HCT116 (cell line): Measurements from ENCODE around the gene PAXIP1. TPM values are rescaled to one million over a fixed set of nuclear protein-coding genes. Genes with fewer than 3 reads are reported as not detected.

Experiments
- ATAC-seq: fragments of 200-7000 bp; cut with Tn5 transposase; 2 replicates; pipeline ENCODE4 v1.9.1; 2020; ENCODE audit warnings: mild to moderate bottlenecking, moderate library complexity
- BruUV-seq: library from RNA; stranded (reverse); fragments of 400-500 nt; replicated peaks from 2 replicates; lab custom pipeline; 2021; lab: Mats Ljungman, UMichigan
- CTCF ChIA-PET: fragments of 300-600 bp; sonication (Branson Sonifier 250); formaldehyde crosslinking; loops from one replicate; lab custom pipeline; 2021; ENCODE audit warnings: antibody characterized with exemption; lab: Charles Lee
- POLR2A ChIA-PET: fragments of 300-600, 350-600 bp; sonication (Branson Sonifier 250); formaldehyde crosslinking; loops from one replicate; lab custom pipeline; 2021; ENCODE audit warnings: antibody characterized with exemption; lab: Charles Lee
- RAD21 ChIA-PET, 2 experiments: fragments of 300-600 bp; sonication (Branson Sonifier 250); formaldehyde crosslinking; loops; one replicate each; lab custom pipeline; 2023; ENCODE audit warnings: low total read pairs in 2 of 2; ENCODE audit not compliant: uncharacterized antibody in 2 of 2, unreplicated experiment in 2 of 2, low non-redundant PET in 1 of 2; lab: Charles Lee
- DNase-seq: peaks from one replicate; pipeline ENCODE4 v3.0.0-alpha.2; 2010; ENCODE audit warnings: low read depth, low spot score
- H2AFZ ChIP-seq: fragments of 200-600 bp; shearing (Covaris generic), sonication (generic); 2 replicates; pipeline ENCODE4 v1.6.1; 2017; ENCODE audit warnings: low read depth, mixed run types, mixed read lengths, antibody characterized with exemption, low read length; ENCODE audit not compliant: poor library complexity, severe bottlenecking
- H3K27ac ChIP-seq: 2 replicates; pipeline ENCODE4 v1.5.1; 2012; ENCODE audit warnings: low read depth, low read length
- H3K27me3 ChIP-seq: fragments of 200-600 bp; sonication (generic); 2 replicates; pipeline ENCODE4 v1.6.1; 2016; ENCODE audit warnings: mixed run types, low read length, mixed read lengths; ENCODE audit not compliant: insufficient read depth
- H3K36me3 ChIP-seq, 2 experiments: fragments of 200-500 bp in 1 of 2; fragments of 200-600 bp in 1 of 2; sonication (Bioruptor generic) in 1 of 2; sonication (generic) in 1 of 2; 2 replicates each; pipeline versions ENCODE4 v1.5.1 to v1.6.1; 2014 to 2016; ENCODE audit warnings: low read length in 2 of 2, inconsistent platforms in 1 of 2, mixed read lengths in 1 of 2, mixed run types in 1 of 2; ENCODE audit not compliant: insufficient read depth in 2 of 2, control insufficient read depth in 1 of 2
- H3K4me1 ChIP-seq, 2 experiments: fragments of 200-600 bp in 1 of 2; sonication (generic) in 1 of 2; 2 replicates each; pipeline versions ENCODE4 v1.5.1 to v1.6.1; 2012 to 2017; ENCODE audit warnings: low read length in 2 of 2, inconsistent platforms in 1 of 2, mild to moderate bottlenecking in 1 of 2, mixed read lengths in 1 of 2, mixed run types in 1 of 2, moderate library complexity in 1 of 2; ENCODE audit not compliant: insufficient read depth in 2 of 2, control insufficient read depth in 1 of 2
- H3K4me2 ChIP-seq: fragments of 200-600 bp; sonication (generic); 2 replicates; pipeline ENCODE4 v1.6.1; 2017; ENCODE audit warnings: mixed run types, low read length, mixed read lengths
- H3K4me3 ChIP-seq, 2 experiments: fragments of 200-600 bp in 1 of 2; sonication (generic) in 1 of 2; replicated peaks in 1 of 2; 2 replicates each; pipeline ENCODE4 v1.5.1; 2011 to 2016; ENCODE audit warnings: low read length in 2 of 2, control low read depth in 1 of 2, low read depth in 1 of 2, mild to moderate bottlenecking in 1 of 2, mixed read lengths in 1 of 2, mixed run types in 1 of 2
- H3K79me2 ChIP-seq: fragments of 200-600 bp; sonication (generic); 2 replicates; pipeline ENCODE4 v1.6.1; 2017; ENCODE audit warnings: mild to moderate bottlenecking, mixed run types, low read length, moderate library complexity, mixed read lengths; ENCODE audit not compliant: insufficient read depth
- H3K9ac ChIP-seq: fragments of 200-600 bp; sonication (generic); 2 replicates; pipeline ENCODE4 v1.6.1; 2016; ENCODE audit warnings: low read length, mixed read lengths
- H3K9me2 ChIP-seq: fragments of 200-600 bp; sonication (generic), shearing (Covaris generic); 2 replicates; pipeline ENCODE4 v1.6.1; 2017; ENCODE audit warnings: mixed run types, mild to moderate bottlenecking, moderate library complexity; ENCODE audit not compliant: insufficient read depth
- H3K9me3 ChIP-seq, 2 experiments: fragments of 200-500 bp in 1 of 2; fragments of 200-600 bp in 1 of 2; sonication (Bioruptor generic) in 1 of 2; sonication (generic) in 1 of 2; 2 replicates each; pipeline ENCODE4 v1.6.1; 2014 to 2017; ENCODE audit warnings: low read length in 2 of 2, mixed read lengths in 2 of 2, inconsistent platforms in 1 of 2, low read depth in 1 of 2, mild to moderate bottlenecking in 1 of 2, mixed run types in 1 of 2, moderate library complexity in 1 of 2; ENCODE audit not compliant: control insufficient read depth in 1 of 2, insufficient read depth in 1 of 2
- H4K20me1 ChIP-seq: fragments of 200-600 bp; sonication (generic), shearing (Covaris generic); 2 replicates; pipeline ENCODE4 v1.6.1; 2017; ENCODE audit warnings: mixed run types, mild to moderate bottlenecking, moderate library complexity; ENCODE audit not compliant: insufficient read depth
- ELF1 ChIP-seq: IDR thresholded peaks from 2 replicates; pipeline ENCODE4 v1.6.1; 2012; ENCODE audit warnings: low read depth, borderline replicate concordance
- EZH2 ChIP-seq: fragments of 200-600 bp; sonication (generic); IDR thresholded peaks from 2 replicates; pipeline ENCODE4 v1.6.1; 2017; ENCODE audit warnings: antibody characterized with exemption, mixed run types
- JUND ChIP-seq: IDR thresholded peaks from 2 replicates; pipeline ENCODE4 v1.6.1; 2012
- POLR2A ChIP-seq: IDR thresholded peaks from 2 replicates; pipeline ENCODE4 v1.7.0; 2011; ENCODE audit warnings: borderline replicate concordance; ENCODE audit not compliant: insufficient read depth, insufficient read length; ENCODE audit errors: extremely low read depth
- RAD21 ChIP-seq: IDR thresholded peaks from 2 replicates; pipeline ENCODE4 v1.6.1; 2012; ENCODE audit warnings: low read depth, mild to moderate bottlenecking
- SP1 ChIP-seq: IDR thresholded peaks from 2 replicates; pipeline ENCODE4 v1.6.1; 2012; ENCODE audit warnings: low read depth
- YY1 ChIP-seq: IDR thresholded peaks from 2 replicates; pipeline ENCODE4 v1.6.1; 2011; ENCODE audit warnings: low read length, low read depth, moderate library complexity, mild to moderate bottlenecking; ENCODE audit not compliant: insufficient replicate concordance; ENCODE audit errors: extremely low read depth
- ZFX ChIP-seq: fragments of 450-650 bp; IDR thresholded peaks from 2 replicates; pipeline ENCODE4 v1.6.1; 2017
- ZNF274 ChIP-seq: fragments of 200-500 bp; sonication (Bioruptor generic); IDR thresholded peaks from 2 replicates; pipeline ENCODE4 v1.6.1; 2014; ENCODE audit warnings: mild to moderate bottlenecking, low read depth, low read length, inconsistent platforms
- intact Hi-C: fragments of 100-400 bp; cut with micrococcal nuclease; formaldehyde crosslinking; loops from 2 replicates; pipeline ENCODE4 v1.10.0; 2022
- total RNA-seq: library from RNA; stranded (reverse); gene quantifications from one replicate; pipeline ENCODE4 v1.2.1, GENCODE V29; 2021; ENCODE audit not compliant: unreplicated experiment
- TF ChIP-seq, protein P1 (sequence below): IDR thresholded peaks from 2 replicates; pipeline ENCODE4 v1.6.1; 2012
- TF ChIP-seq, protein P2 (sequence below), 3 experiments: fragments of 200-600 bp in 1 of 3; sonication (generic) in 1 of 3; IDR thresholded peaks in 2 of 3; conservative IDR thresholded peaks in 1 of 3; 2 replicates each; pipeline ENCODE4 v1.5.1; 2012 to 2017; ENCODE audit warnings: low read depth in 2 of 3, low read length in 2 of 3, antibody characterized with exemption in 1 of 3, borderline replicate concordance in 1 of 3, control low read depth in 1 of 3, mild to moderate bottlenecking in 1 of 3, mixed read lengths in 1 of 3, mixed run types in 1 of 3, moderate library complexity in 1 of 3; ENCODE audit not compliant: insufficient read depth in 1 of 3

The PAXIP1 gene
- total RNA-seq, 1 experiment from 2014 or later: 20.4 TPM

DNA sequence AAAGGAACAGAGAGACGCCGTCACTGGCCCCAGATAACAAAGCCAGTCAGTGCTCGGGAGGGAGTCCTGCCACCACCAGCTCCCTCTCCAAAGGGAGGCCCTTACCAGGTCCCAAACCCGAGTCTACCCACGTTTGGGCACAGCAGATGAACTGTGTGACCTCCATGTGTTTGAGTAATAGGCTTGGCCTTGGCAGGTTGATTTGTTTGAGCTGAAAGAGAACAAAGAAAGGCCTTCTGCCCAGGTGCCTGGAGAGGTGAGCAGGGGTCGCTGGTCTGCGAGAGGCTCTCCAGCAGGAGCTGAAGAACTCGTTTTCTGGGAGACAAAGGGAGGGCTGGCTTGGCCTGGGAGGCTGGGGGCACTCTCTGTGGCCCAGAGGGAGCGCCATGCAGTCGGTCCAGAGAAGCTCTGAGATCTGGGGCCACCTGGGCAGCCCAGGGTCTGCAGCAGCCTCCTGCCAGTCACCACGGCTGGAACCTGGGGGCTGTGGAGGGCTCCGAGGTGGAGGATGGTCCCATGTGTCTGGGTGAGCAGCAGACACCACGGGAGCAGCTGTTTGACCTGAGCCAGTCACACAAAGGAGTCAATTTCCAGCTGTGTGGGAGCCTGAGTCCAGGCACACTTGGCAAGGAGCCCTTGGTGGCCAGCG is 99.7 kb downstream of the PAXIP1 start:
- no peaks in the 10 kb centered on the region for H4K20me1 ChIP-seq
- H3K9me2 ChIP-seq: no peaks in the 10 kb centered on the region
- intact Hi-C loops: no loop called here
- ChIA-PET RAD21 (no interaction called here), CTCF (no interaction called here), POLR2A (no interaction called here)
- H3K79me2 ChIP-seq: no peaks in the 10 kb centered on the region
- H3K4me1 ChIP-seq: no peaks in the 10 kb centered on the region
- H3K27me3 ChIP-seq: 0 out of 2 replicates have a peak, but pooled peaks cover 4% of the 10 kb centered on the region
- H3K9ac ChIP-seq: no peak overlapping the region
- no peak overlapping the region for H3K4me3 ChIP-seq
- no peak for TF ChIP-seq POLR2A
- TF ChIP-seq, protein P1, sequence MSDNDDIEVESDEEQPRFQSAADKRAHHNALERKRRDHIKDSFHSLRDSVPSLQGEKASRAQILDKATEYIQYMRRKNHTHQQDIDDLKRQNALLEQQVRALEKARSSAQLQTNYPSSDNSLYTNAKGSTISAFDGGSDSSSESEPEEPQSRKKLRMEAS: no peak
- TF ChIP-seq SP1: no peak
- TF ChIP-seq ELF1: no peak
- TF ChIP-seq YY1: no peak
- H3K9me3 ChIP-seq: no peaks in the 10 kb centered on the region
- H2AFZ ChIP-seq: no peak overlapping the region
- no TSS peak for BruUV-seq
- no peaks in the 10 kb centered on the region for H3K36me3 ChIP-seq
- no peak for ATAC-seq
- no peak for DNase-seq
- H3K27ac ChIP-seq: no peak overlapping the region
- no peak overlapping the region for H3K4me2 ChIP-seq

DNA sequence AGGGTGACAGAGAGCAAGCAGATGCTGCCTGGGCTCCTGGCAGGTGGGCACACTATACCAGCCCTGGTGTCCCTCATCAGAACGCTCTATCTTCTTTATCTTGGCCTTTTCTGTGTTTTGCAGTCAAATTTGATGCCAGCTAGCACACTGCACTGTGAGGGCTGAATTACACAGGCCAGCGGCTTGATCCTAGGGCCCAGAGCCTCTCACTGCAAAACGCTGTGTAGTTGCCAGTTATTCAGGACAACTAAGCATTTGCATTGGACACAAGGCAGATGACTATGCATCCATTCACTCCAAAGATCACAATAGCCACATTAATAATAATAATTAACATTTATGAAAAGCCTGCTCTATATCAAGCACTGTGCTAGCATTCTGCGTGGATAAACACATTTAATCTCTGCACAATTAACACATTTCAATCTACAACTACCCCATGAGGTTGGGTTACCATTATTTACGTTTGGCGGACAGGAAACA is 100.3 kb downstream of the PAXIP1 start:
- ChIA-PET CTCF (no interaction called here), RAD21 (no interaction called here), POLR2A (no interaction called here)
- Histone ChIP-seq H3K36me3 (no peaks in the 10 kb centered on the region), H3K27ac (no peak overlapping the region), H3K4me3 (no peak overlapping the region), H3K9ac (no peak overlapping the region), H2AFZ (no peak overlapping the region), H4K20me1 (no peaks in the 10 kb centered on the region), H3K9me3 (no peaks in the 10 kb centered on the region), H3K79me2 (no peaks in the 10 kb centered on the region), H3K4me1 (no peaks in the 10 kb centered on the region), H3K9me2 (no peaks in the 10 kb centered on the region), H3K4me2 (no peak overlapping the region), H3K27me3 (0 out of 2 replicates have a peak, but pooled peaks cover 4% of the 10 kb centered on the region)
- intact Hi-C loops: no loop called here
- no TSS peak for BruUV-seq
- DNase-seq (no peak), ATAC-seq (no peak)
- TF ChIP-seq ELF1 (no peak), ZNF274 (no peak), RAD21 (no peak), ZFX (no peak), SP1 (no peak), EZH2 (no peak), JUND (no peak)
- TF ChIP-seq, protein P2, sequence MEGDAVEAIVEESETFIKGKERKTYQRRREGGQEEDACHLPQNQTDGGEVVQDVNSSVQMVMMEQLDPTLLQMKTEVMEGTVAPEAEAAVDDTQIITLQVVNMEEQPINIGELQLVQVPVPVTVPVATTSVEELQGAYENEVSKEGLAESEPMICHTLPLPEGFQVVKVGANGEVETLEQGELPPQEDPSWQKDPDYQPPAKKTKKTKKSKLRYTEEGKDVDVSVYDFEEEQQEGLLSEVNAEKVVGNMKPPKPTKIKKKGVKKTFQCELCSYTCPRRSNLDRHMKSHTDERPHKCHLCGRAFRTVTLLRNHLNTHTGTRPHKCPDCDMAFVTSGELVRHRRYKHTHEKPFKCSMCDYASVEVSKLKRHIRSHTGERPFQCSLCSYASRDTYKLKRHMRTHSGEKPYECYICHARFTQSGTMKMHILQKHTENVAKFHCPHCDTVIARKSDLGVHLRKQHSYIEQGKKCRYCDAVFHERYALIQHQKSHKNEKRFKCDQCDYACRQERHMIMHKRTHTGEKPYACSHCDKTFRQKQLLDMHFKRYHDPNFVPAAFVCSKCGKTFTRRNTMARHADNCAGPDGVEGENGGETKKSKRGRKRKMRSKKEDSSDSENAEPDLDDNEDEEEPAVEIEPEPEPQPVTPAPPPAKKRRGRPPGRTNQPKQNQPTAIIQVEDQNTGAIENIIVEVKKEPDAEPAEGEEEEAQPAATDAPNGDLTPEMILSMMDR (IDR thresholded peaks at IDR 0.05 in 2 of 3, conservative IDR thresholded peaks at IDR 0.05 in 1 of 3; ENCODE audit: borderline replicate concordance in 1 of 3, insufficient read depth in 1 of 3, low read depth in 2 of 3, low read length in 2 of 3): no peak
